Forelimb muscle (tissue), 1 donor: ENCODE results near the gene MADD. TPM values are rescaled to one million over a fixed set of nuclear protein-coding genes. Genes with fewer than 3 reads are reported as not detected.
"Not testable (repeated sequence)": the region's sequence is repeated elsewhere in the genome, so short reads cannot be mapped to it uniquely, and the experiment has no call there.

Experiments used
- DNase-seq: peaks from one replicate; pipeline ENCODE4 v3.0.0-alpha.2; 2013; ENCODE audit warnings: low read depth
- polyA plus RNA-seq: library from polyadenylated mRNA; unstranded; fragments of 120-200 nt; gene quantifications from one replicate; pipeline ENCODE4 v1.2.1, GENCODE V29; 2013; ENCODE audit not compliant: insufficient read length

Gene MADD
- polyA plus RNA-seq, 1 donor: 31.6 TPM

DNA sequence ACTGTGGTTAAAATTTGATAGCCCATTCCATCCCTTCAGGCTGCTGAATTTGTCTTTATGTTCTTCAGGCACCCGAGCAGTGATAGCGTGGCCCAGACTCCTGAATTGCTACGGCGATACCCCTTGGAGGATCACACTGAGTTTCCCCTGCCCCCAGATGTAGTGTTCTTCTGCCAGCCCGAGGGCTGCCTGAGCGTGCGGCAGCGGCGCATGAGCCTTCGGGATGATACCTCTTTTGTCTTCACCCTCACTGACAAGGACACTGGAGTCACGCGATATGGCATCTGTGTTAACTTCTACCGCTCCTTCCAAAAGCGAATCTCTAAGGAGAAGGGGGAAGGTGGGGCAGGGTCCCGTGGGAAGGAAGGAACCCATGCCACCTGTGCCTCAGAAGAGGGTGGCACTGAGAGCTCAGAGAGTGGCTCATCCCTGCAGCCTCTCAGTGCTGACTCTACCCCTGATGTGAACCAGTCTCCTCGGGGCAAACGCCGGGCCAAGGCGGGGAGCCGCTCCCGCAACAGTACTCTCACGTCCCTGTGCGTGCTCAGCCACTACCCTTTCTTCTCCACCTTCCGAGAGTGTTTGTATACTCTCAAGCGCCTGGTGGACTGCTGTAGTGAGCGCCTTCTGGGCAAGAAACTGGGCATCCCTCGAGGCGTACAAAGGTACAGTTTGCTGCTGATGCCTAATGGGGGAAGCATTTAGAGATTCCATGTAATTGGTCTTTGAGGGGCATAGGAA, 4.7 kb downstream of the MADD start:
- DNase-seq: no peak

DNA sequence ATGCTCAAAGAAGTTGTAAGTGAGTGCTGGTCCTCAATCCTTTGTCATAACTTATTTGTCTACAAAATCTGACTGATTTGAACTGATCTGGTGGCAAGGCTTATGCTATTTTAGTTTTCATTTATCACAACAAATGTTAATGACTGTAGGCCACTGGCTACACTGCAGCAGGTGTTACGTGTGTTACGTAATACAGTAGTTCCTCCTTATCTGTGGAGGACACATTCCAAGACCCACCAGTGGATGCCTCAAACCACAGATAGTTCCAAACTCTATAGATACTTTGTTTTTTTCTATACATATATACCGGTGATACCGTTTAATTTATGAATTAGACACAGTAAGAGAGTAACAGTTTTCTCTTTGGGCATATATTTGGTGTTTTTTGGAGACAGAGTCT, 7.0 kb downstream of the MADD start:
- DNase-seq: no peak

DNA sequence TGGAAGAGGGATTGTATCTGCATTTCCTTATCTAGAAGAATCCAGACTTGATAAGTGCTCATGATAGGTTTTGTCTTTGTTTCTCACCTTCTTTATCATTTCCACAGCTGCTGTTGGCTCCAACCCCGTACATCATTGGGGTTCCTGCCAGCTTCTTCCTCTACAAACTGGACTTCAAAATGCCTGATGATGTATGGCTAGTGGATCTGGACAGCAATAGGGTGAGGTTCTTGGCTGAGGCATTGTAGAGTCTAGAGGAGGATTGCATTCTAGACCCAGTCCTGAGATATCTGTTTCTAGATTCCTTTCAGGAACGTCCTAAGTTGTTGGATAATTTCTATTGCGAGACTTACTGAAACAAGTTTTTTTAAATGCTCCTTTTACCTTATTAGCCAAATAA, 8.1 kb downstream of the MADD start:
- DNase-seq: no peak

GRCh38 chr11:47278769-47279168, 8.8 kb downstream of the MADD start:
- DNase-seq: no peak

DNA sequence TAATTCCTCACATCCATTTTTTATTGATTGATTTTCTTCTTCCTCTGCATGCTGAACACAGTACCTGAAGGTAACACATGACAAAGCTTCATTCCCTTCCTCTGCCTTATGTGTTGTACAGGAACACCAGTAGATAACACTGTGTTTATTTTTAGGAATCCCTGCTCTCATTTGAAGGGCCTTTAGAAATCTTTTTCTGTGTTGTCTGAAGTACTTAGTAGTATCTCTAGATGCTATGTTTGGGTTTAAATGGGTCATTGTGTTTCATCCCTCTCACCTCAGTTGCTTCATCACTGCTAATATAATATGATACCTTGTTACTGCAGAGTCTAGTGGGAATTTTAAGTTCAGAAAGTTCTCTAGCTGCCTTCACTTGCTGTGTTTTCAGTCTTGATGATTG, 10.2 kb downstream of the MADD start:
- no peak for DNase-seq

DNA sequence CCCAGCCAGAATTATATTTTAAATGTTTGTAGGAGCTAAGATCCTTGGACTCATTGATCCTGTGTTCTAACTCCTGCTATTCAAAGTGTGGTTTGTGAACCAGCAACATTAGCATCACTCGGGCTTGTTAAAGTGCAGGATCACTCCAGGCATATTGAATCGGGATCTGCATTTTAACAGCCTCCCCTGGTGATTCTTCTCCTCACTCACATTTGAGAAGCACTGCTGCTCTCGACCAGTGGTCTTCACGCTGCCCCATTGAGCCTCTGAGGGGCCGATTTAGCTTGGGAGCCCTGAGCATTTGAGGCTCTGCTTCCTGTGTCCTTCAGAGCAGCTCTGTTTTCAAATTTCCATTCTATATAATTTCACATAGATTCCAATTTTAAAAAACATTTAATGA, 10.9 kb downstream of the MADD start:
- DNase-seq: no peak

- DNase-seq: no peak
These were observed 12.5 kb downstream of the MADD start for GRCh38 chr11:47282462-47282861.

GRCh38 chr11:47284151-47284550, 14.2 kb downstream of the MADD start:
- DNase-seq: no peak

- no peak for DNase-seq
These were observed 16.2 kb downstream of the MADD start for GRCh38 chr11:47285969-47286770.

DNA sequence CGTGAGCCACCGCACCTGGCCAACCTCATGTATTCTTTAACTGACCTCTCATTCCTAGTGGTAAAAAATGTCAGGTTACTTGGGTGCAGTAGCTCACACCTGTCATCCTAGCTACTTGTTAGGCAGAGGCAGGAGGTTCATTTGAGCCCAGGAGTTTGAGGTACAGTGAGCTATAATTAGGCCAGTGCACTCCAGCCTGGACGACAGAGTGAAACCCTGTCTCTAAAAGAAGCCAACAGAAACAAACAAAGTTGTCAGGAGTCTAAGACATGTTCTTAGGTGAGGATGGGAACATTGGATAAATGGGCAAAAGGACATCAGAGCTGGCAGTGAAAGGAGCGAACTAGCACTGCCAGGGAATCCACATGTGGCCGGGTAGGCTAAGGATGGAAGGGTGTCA, 18.1 kb downstream of the MADD start:
- DNase-seq: no peak

DNA sequence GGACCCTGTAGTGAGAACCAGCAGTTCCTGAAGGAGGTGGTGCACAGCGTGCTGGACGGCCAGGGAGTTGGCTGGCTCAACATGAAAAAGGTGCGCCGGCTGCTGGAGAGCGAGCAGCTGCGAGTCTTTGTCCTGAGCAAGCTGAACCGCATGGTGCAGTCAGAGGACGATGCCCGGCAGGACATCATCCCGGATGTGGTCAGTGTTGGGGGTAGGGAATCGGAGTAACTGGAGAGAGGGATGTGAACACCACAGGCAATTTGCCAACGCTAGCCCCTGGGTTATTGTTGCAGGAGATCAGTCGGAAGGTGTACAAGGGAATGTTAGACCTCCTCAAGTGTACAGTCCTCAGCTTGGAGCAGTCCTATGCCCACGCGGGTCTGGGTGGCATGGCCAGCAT, 19.9 kb downstream of the MADD start:
- no peak for DNase-seq

GRCh38 chr11:47295385-47295784, 25.5 kb downstream of the MADD start:
- no peak for DNase-seq

DNA sequence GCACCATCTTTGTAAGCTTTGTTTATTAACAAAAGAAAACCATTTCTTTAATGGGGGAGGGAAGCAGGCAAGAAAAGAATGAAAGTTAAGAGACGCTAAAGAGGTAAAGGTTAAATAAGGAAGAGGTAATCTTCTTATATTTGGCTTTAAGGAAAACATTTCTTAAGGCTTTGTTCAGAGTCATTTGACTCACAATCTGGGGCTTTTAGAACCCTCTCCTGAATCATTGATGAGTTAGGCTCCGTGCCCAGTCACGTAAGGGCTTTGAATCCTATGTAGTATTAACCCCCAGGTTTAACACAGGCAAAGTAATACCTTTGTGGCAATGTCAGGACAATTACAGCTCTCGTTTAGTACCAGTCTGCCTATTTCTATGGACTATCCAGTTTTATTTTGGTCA, 26.1 kb downstream of the MADD start:
- no peak for DNase-seq

DNA sequence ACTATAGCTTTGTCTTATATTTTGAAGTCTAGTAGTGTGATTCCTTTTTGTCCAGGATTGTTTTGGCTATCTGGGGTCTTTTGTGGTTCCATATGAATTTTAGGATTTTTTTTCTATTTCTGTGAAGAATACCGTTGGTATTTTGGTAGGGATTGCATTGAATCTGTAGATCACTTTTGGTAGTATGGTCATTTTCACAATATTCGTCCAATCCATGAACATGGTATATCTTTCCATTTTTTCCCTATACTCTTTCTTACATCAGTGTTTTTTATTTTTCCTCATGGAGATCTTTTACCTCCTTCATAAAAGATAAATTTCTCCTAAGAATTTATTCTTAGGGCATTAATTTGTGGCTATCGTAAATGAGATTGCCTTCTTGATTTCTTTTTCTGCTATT, 29.1 kb downstream of the MADD start:
- DNase-seq: no peak

DNA sequence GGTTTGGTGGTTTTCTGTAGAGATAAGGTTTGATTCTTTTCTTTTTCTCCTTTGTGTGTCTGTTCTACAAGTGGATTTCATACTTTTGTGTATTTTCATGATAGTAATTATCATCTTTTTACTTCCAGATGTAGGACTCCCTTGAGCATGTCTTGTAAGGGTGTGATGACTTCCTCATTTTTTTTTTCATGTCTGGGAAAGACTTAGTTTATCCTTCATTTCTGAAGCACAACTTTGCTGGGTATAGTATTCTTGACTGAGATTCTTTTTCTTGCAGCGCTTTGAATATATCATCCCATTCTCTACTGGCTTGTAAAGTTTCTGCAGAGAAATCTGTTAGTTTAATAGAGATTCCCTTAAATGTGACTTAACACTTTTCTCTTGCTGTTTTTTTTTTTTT, 32.9 kb downstream of the MADD start:
- no peak for DNase-seq

DNA sequence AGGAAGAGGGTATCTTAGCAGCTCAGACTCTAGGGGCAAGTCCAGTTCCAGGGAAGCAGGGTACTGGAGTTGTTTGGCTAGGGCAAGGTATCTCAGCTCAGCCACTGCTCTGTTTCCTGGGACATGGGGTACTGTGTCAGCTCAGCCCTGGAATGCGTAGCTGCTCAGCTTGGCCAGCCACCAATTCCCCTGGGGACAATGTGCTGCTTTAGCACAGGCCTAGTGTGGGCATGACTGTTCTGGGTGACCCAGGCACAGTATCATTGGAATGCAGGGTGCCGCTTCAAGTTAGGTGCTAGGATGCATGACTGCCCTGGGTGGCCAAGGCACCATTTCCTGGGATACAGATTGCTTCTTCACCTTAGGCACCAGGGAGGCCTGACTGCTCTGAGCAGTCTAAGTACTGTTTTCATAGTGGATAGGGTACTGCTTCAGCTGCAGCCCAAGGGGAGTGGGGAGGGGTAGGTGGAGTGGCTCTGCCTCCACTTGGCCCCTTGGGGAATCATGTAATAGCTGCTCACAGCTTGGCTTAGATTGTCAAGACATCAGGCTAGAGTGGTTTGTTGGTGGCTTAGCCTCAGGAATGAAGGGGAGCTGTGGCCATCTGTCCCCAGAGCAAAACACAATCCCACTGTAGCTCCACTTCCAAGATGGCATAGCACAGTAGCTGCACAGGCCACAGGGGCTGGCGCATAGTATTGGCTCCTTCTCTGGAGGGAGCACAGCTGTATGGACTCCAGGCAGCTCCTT, 36.0 kb downstream of the MADD start:
- DNase-seq: no peak

GRCh38 chr11:47306484-47306844, 36.5 kb downstream of the MADD start:
- no peak for DNase-seq

DNA sequence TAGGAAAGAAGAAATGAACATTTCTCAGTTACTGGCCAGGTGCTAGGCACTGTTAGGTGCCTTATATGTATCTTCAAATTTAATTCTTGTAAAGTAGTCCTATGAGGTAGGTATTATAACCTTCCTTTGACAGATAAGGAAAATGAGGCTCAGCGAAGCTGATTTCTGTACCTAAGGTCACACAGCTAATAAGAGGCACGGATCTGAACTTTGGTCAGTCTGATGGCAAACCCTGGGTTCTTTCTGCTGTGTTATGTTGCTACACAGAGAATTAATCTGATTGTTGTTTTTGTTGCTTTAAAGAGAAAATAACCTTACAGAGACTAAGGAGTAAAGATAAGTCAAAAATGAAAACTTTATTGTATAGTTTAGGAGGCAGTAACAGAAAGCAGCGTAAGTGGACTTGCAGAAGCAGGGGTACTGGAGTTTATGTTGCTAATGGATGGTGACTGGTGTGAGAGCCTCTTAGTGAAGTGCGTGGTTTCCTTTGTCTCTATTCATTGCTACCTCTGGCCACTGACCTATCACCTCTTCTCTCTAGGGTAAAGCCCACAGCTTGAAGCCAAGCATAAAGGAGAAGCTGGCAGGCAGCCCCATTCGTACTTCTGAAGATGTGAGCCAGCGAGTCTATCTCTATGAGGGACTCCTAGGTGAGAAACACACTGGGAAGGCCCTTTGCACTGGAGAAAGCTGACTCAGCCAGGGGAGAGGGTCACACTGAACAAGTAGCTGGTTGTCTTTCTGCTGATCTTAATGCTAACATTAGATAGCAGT, 38.3 kb downstream of the MADD start:
- DNase-seq: no peak

DNA sequence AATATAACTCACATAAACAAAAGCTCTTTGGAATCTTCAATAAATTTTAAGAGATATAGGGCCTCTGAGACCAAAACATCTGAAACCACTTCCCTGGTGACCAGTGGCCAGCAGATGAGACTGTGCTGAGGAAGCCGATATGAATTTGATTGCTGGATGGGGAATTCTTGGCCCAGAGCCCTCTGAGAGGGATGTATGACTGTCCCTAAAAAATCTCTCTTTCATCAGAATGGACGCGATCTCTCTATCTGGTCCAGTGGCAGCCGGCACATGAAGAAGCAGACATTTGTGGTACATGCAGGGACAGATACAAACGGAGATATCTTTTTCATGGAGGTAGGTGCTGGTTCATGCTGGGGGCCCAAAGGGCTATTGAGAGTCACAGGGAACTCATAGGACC, 45.1 kb downstream of the MADD start:
- DNase-seq: no peak

GRCh38 chr11:47316501-47316900, 46.6 kb downstream of the MADD start:
- not testable (repeated sequence) for DNase-seq

DNA sequence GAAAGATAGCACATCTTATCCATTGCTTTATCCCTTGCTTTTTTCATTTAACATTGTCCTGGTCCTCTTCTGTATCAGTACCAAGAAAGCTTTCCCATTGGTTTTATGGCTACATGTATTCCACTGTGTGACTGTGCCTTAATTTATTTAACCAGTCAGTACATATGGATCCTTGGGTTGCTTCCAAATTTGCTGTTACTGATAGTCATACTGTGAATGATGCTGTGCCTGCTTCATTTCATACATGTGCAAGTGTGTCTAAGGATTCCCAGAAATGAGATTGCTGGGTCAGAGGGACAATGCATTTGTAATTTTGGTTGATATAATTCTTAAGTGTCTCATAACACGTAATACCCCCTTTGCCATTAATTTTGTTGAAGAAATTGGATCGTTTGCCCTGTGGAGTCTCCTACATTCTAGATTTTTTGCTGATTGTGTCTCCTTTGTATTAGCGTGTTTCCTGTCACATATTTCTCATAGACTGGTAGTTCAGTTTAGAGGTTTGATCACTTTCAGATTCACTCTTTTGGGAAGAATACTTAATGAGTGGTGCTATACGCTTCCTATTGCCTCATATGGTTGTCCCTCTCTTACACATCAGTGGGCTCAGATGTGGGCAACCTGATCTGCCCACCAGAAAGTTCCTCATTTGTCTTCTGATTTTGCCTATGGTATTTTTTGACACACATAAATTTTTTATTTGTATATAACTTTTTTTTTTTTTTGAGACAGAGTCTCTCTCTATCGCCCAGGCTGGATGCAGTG, 47.3 kb downstream of the MADD start:
- DNase-seq: no peak
